HG03066 (cell line): ENCODE results near the gene CFI.
A peak's percentile ranks its signal among the peaks of the same experiment; 100 is the strongest.

Experiments
- ATAC-seq: cut with Tn5 transposase; IDR thresholded peaks from one replicate; pipeline ENCODE4 v1.9.1; 2021; ENCODE audit warnings: low read depth; ENCODE audit not compliant: unreplicated experiment

CFI gene

DNA sequence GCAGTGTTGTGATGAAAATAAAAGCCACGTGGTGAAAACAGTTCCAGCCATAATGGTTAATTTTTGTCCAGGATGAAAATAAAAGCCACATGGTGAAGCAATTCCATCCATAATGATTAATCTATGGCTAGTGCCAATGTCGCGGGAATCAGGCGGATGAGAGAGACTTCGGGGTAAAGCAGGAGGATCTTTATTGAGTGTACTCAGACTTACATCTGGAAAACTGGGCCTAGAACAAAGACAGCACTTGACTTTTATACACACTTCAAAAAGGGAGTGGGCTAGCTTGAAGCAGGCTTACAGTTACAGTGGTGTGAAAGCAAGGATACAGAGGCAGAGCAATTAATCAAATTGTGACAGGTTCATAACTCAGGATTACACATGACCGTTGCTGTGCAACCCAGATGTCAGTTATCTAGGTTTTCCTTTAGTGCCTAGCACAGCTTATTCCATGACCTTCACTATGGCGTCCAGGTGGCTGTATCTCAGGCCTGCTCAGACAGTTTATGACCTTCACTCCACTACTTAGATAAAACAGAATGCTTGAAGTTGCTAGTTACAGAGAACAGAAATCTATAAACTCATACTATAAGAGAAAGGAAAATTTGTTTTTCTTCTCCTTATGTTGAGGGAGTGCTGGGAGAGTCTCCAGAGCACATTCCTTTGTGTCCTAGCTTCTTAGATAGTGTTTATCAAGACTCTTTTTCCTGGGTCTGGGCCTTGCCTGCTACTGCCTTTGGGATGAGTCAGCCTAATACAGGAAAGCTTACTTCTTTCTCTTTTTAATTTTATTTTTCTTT lies 66.0 kb downstream of the CFI start:
- no peak for ATAC-seq

DNA sequence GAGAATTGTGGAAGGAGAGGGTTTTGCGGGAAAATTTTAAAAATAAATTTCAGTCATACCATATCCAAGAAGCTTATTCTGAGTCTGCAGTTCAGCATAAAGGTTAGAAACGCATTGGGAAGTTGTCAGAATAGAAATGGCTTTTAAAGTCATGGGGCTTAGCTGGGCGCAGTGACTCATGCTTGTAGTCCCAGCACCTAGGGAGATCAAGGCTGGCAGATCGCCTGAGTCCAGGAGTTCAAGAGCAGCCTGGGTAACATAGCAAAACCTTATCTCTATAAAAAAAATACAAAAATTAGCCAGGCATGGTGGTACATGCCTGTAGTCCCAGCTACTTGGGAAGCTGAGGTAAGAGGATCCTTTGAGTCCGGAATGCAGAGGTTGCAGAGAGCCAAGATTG lies 68.1 kb downstream of the CFI start:
- no peak for ATAC-seq

DNA sequence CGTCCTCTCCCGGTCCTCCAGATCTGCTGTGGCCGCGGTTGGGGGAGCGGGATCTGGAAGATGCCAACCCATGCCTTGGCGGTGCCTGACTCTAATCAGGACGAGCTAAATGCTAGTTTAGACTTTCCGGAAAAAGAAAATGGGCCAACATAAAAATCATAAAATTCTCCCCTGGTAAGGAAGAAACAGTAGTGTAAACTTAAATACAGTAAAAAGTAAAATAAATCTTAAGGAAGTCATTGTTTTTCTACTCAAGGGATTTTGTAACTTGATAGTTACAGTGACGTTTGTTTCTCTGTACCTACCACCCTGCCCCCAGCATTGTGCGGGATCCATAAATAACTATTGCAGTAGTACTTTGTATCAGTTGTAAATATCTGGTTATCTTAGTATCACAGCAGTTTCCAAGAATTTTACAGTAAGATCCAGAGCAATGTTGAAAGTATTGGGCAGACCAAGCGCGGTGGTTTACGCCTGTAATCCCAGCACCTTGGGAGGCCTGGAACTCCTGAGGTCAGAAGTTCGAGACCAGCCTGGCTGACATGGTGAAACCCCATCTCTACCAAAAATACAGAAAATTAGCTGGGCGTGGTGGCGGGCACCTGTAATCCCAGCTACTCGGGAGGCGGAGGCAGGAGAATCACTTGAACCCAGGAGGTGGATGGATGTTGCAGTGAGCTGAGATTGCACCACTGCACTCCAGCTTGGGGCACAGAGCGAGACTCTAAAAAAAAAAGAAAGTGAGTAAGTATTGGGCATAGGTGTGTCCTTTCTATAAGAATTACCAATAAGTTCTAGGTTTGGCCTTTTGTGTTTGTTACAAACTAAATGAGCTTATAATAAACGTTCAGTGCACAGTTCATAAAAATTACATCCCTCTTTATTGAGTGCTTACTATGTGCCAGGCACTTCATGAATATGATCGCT lies 70.9 kb downstream of the CFI start:
- ATAC-seq = no peak

DNA sequence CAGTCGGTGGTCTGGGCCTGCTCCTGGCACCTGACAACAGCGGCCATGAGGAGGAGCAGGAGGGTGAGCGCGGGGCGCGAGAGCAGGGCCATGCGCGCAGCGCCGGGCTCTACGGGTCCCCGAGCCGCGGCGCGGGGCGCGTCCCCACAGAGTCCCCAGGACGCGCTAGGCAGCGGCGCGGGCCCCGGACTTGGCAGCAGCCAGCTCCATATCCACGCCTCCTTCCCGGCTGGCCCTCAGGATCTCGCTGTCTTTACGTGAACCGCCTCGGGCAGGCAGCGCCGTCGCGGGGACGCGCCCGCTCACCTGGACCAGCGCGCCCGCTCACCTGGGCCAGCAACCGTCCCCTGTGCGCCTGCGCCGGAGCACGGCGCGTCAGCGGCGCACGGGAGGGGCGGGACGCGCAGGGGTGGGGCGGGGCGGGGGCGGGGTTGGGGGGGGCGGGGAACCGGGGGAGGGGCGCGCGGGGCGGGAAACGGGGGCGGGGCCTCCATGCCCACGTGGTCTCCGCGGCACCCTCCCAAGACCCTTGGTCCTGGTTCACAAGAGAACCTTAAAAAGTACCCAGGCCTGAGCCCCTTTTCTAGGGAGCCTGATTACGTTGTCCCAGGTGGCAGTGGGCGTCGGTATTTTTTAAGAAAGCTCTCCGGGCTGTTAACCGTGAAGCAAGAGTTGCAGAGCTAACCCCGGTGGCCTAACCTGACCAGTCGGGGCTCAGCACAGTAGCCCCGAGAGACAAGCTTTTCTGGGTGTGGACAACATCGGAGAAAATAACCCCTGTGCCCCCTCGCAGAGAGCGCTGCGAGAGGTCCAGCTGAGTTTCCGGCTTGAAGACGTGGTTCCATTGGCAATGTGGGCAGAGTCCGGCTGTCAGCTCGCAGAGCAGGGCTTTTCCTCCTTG lies 71.8 kb downstream of the CFI start, which contains the start of gene PLA2G12A:
PLA2G12A (minus strand) TSS at position 353 of the 901 bp plus-strand sequence; CDS start at position 92, 261 bp downstream.
- peak; percentile 74 for ATAC-seq

DNA sequence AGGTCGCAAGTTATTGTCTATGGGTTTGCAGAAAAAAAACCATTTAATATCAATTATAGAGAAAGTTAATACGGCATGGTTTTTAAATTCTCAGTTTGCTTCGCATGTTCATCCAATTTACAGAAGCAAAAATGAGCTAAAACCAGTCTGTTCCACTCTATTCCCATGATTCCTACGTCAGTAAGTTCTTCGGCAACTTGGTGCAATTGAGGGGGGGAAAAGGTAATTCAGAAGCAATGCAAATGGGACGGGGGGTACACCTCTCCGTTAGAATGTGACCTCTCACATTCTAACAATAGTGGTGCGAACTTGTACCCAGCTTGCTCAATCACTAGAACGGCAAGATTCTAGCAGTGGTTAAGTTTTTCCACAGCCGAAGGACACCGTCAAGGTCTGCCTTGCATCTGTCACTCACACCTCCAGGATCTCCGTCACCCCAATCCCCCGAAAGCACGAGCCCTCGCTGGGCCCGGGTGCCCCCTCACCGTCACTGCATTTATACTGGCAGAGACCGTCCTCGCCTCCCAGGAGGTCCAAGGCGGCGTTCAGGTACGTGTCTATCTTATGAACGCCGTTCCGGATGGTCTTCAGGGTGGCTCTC lies 72.6 kb downstream of the CFI start:
- ATAC-seq = no peak

DNA sequence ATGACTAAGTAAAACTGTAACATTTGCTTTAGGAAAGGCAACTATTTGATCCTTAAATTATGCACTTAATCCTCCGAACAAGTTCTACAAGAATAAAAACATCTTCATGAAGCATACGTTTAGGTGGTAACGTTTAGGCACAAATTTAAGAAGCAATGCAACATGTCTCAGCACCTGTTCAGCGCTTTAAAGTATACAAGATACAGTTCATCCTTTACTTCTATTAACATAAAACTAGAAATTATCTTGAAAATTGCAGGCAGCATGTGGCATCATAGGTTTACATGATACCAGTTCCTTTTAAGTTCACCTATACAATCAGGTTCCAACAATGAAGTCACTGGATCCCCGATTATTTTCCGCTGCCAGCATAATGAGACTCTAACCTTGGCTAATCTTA lies 73.4 kb downstream of the CFI start:
- ATAC-seq = no peak

DNA sequence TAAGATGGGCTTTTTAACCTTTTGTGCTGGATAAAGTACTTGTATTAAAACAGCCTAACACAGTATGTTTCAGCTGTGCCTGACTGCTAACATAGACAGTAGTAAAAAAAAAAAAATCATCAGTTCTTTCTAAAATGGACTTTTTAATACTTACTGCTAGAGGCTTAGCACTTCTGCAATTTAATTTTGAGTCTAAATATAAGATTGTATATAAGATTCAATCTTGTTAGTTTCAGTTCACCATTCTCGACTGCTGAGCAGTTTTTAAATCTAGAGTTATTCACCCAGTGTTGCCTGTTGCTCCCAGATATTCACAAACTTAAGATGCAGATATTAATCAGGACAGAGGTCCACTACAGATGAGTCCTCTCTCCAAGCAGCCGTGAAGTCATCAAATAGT lies 78.7 kb downstream of the CFI start:
- no peak for ATAC-seq

DNA sequence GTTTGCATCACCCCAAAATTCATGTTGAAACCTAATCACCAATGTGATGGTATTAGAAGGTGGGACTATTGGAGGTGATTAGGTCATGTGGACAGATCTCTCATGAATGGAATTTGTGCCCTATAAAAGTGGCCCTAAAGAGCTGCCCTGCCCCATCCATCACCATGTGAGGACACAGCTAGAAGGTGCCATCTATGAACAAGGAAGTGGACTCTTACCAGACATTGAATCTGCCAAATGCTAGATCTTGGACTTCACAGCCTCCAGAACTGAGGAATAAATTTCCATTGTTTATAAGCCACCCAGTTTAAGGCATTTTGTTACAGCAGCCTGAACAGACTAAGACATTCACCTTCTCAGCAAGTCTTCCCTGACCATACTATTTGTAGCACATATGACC lies 79.4 kb downstream of the CFI start:
- ATAC-seq = no peak

DNA sequence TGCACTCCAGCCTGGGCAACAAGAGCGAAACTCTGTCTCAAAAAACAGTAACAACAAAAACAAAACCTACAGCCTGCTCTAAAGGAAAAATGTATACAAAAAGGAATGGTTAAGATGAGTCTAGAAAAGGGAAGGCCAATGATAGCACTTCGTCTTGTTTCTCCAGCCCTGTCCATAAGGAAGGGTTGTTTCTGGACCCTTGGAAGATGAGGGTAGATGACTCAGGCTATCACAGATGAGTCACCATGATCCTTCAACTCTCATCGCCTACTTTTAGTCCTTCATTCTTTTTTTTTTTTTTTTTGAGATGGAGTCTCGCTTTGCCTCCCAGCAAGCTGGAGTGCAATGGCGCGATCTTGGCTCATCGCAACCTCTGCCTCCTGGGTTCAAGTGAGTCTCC lies 80.8 kb downstream of the CFI start:
- ATAC-seq = no peak

DNA sequence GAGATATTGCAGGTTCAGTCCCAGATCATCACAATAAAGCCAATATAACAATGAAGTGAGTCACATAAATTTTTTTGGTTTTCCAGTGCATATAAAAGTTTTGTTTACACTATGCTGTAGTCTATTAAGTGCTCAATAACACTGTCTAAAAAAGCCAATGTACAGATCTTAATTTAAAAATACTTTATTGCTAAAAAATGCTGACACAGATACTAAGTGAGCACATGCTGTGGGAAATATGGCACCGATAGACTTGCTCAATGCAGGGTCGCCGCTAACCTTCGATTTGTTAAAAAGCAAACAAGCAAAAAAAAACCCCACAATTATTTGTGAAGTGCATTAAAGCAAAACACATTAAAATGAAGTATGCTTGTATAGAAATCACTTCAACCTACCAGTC lies 82.2 kb downstream of the CFI start:
- ATAC-seq = no peak

DNA sequence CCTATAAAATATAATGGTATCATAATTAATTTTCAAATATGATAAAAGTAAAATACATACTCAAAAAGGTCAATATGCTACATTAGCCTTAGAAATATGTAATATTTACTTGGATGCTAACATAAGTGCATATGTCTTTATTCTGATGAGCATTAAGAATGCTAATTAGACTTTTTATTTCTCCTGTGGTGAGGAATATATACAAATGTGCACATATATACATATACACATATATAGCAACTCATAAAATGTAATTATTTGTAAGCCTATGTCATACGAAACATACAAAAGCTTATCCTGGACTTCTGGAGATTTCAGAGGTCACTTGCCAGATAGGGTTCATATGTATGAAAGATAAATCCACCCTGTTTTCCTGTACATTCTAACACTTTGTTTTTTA lies 83.0 kb downstream of the CFI start:
- ATAC-seq = no peak

DNA sequence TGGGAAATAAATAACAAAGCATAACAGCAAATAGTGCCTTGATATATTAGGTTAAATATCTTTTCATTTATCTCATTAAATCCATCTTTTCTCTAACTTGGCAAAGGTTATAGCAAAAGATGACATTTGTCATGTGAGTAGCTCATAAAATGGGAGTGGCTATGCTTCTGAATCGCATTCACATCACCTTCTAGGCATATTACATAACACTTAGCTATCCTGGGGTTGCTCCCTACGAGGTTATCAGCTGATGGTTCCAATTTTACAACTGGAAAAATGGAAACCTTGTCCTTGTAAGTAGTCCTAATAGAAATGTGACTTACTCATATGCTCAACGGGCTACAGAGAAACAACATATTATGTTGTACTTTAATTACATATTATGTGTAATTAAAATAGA lies 88.3 kb downstream of the CFI start:
- no peak for ATAC-seq

DNA sequence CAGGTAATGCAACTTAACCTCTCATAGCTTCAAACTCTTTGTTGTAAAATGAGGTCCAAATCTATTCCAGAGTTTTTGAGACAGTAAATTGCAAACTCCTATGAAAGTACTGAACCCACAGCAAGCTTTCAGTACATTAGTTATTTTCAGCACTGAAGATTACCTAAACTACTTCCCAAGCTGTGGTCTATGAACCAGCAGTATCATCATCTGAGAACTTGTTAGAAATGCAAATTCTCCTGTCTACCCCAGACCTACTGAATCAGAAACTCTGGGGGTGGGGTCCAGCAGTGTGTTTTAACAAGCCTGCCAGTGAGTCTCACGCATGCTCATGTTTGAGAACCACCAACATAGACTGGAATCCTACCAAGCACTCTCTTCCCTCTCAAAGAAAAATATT lies 92.8 kb downstream of the CFI start:
- ATAC-seq = peak; percentile 94

DNA sequence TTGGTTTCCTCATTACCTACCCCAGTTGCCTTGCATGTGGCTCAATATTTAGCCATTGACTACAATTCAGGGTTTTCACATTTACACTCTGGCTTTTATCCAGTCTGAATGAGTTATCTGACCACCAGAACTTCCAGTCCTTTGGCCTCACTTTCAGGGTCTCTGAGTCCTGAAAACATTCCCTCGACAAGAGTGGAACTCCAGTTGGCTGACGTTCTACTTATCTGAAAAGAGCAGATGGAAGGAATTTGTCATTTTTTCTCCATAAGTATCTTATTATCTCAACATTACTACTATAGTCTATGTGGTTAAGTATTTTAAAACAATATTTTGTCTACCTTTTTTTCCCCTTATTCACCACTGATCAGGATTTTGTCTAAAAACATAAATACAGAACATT lies 93.4 kb downstream of the CFI start:
- no peak for ATAC-seq

DNA sequence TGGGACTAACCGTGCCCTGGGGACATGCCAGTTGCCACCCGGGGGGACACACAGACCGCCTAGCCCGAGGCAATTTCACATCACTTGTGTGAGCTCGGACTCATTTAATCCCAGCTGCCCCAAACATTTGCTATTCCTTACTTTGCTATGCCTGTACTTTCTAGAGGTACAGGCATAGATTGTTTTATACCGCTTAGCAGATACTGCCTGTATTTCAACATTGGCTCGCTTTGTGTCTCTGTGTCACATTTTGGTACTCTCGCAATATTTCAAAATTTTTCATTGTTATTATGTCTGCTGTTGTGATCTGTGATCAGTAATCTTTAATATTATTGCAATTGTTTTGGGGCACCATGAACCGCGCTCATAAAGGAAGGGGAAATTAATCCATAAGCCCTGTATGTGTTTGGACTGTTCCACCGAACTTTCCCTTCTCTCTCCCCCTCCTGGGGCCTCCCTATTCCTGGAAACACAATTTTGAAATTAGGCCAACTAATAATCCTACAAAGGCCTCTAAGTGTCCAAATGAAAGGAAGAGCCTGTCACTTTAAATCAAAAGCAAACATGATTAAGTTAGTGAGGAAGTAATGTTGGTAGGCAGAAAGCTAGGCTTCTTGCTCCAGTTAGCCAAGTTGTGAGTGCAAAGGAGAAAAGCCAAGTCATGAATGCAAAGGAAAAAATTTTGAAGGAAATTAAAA lies 98.0 kb downstream of the CFI start:
- no peak for ATAC-seq

DNA sequence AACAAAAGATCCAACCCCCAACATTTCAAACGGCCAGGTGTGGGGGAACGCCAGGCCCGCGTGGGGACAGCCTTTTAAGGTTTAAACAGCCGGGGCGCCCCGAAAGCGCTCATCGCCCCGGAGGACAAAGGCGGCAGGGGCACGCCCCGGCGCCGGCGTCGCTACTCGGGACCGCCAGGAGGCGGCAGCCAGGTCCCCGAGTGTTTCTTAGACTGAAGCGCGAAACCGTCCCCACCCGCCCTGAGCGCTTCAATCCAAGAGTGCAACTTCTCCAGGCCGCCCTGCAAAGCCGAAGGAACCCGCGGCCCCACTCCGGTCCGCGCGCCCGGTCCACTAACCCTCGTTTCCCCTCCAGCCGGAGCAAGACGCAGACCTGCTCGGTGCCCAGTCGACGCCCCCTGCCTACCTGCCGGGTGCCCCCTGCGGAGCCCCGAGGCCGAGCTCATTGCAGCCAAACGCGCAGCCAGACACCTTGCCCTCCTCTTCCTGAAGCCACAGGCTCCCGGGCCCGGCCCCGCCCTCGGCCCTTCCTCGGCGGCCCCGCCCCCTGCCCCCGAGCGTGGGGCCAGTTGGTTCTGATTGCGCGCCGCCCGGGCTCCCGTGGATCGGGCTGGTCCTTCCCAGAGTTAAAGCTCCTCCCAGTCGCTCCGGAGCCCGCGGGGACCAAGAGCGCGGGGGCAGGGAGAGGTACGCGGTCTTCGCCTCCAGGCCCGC lies 98.7 kb downstream of the CFI start, which contains the start of gene CASP6:
CASP6 (minus strand) TSS at position 496 of the 714 bp plus-strand sequence; CDS start at position 446, 50 bp downstream.
- peak; percentile 77 for ATAC-seq

DNA sequence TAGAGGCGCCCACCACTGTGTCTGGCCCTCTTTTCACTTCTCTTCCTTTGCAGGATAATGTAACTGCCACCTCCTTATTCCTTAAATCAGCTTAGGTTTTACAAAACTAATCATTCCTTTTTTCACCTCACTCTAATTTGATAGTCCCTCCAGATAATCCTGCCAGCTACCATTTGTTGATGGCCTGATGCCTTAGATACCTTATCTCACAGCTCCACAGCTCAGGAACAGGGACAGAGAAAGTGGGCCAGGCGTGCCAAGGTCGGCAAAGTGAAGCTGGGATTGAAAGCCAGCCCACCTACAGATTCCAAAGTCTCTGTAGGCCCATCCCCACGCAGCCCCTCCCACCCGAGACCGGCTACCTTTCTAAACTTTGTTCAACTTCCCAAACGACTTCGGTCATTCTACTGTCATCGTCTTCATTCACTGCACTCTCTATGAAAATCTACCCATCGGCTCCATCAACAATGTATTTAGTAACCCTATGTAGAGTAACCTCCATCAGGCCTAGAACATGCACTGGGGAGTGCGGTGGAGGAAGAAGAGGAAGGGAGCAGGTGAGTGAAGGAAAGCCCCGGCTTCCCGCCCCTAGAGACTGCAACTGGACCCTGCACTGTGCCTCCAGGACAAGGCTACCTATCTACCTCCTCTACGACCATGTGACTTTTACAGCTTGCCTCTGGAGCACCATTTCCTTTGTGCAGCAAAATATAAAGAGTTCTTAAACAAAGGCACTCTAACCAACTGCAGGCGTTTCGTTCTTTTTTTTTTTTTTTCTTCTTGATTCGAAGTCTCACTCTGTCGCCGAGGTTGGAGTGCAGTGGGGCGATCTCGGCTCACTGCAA lies 100.0 kb downstream of the CFI start:
- no peak for ATAC-seq
